Panc1 (cell line): ENCODE measurements around the gene CALCOCO2. TPM values are rescaled to one million over a fixed set of nuclear protein-coding genes. Genes with fewer than 3 reads are reported as not detected.

ENCODE experiments used
- ATAC-seq: fragments of 200-7000 bp; cut with Tn5 transposase; 2 replicates; pipeline ENCODE4 v1.9.1; 2020; ENCODE audit warnings: mild to moderate bottlenecking, moderate library complexity
- BruUV-seq: library from RNA; stranded (reverse); fragments of 400-500 nt; replicated peaks from 2 replicates; lab custom pipeline; 2021; lab: Mats Ljungman, UMichigan
- CTCF ChIA-PET: fragments of 300-600 bp; sonication (Branson Sonifier 250); formaldehyde crosslinking; loops from one replicate; lab custom pipeline; 2022; ENCODE audit warnings: antibody characterized with exemption; lab: Charles Lee
- POLR2A ChIA-PET: fragments of 300-600 bp; sonication (Branson Sonifier 250); formaldehyde crosslinking; loops from one replicate; lab custom pipeline; 2022; ENCODE audit warnings: antibody characterized with exemption; lab: Charles Lee
- DNase-seq: peaks from one replicate; pipeline ENCODE4 v3.0.0-alpha.2; 2010; ENCODE audit warnings: low read depth, low spot score
- H3K27ac ChIP-seq: 2 replicates; pipeline ENCODE4 v1.5.1; 2011; ENCODE audit warnings: mild to moderate bottlenecking, low read length, inconsistent platforms
- H3K27me3 ChIP-seq: fragments of 200-500 bp; sonication (Bioruptor generic); 2 replicates; pipeline ENCODE4 v1.6.0; 2014; ENCODE audit warnings: low read length, inconsistent platforms; ENCODE audit not compliant: control insufficient read depth, insufficient read depth
- H3K36me3 ChIP-seq: fragments of 200-500 bp; sonication (Bioruptor generic); 2 replicates; pipeline ENCODE4 v1.5.1; 2014; ENCODE audit warnings: inconsistent platforms, mild to moderate bottlenecking, low read length, moderate library complexity; ENCODE audit not compliant: control insufficient read depth, insufficient read depth
- H3K4me1 ChIP-seq: 2 replicates; pipeline ENCODE4 v1.5.1; 2011; ENCODE audit warnings: inconsistent platforms, mild to moderate bottlenecking, low read length, moderate library complexity; ENCODE audit not compliant: control insufficient read depth, insufficient read depth
- H3K4me3 ChIP-seq, 2 experiments: 2 replicates each; pipeline ENCODE4 v1.5.1; 2011 to 2012; ENCODE audit warnings: low read depth in 2 of 2, low read length in 2 of 2, mild to moderate bottlenecking in 2 of 2, inconsistent platforms in 1 of 2, moderate library complexity in 1 of 2
- H3K9me3 ChIP-seq: fragments of 200-500 bp; sonication (Bioruptor generic); 2 replicates; pipeline ENCODE4 v1.5.1; 2014; ENCODE audit warnings: low read depth, mild to moderate bottlenecking, inconsistent platforms, low read length, moderate library complexity; ENCODE audit not compliant: control insufficient read depth, insufficient read depth
- CTCF ChIP-seq: fragments of 450-650 bp; IDR thresholded peaks from 2 replicates; pipeline ENCODE4 v1.5.1; 2017; ENCODE audit warnings: mild to moderate bottlenecking
- POLR2AphosphoS5 ChIP-seq: IDR thresholded peaks from 2 replicates; pipeline ENCODE4 v1.6.1; 2012; ENCODE audit warnings: mild to moderate bottlenecking, low read depth, low read length, moderate library complexity
- SIN3A ChIP-seq: IDR thresholded peaks from 2 replicates; pipeline ENCODE4 v1.6.1; 2012; ENCODE audit warnings: low read depth, mild to moderate bottlenecking, low read length, moderate library complexity, borderline replicate concordance; ENCODE audit not compliant: insufficient read depth
- TCF7L2 ChIP-seq: IDR thresholded peaks from 2 replicates; pipeline ENCODE4 v1.6.1; 2011; ENCODE audit warnings: mild to moderate bottlenecking, low read depth, low read length, inconsistent platforms
- in situ Hi-C: cut with HindIII; loops from 2 replicates; pipeline ENCODE4 v1.10.0; 2016; ENCODE audit warnings: low sequenced_read_pairs, low pct_unique_long_range_greater_than_20kb
- intact Hi-C: fragments of 100-400 bp; cut with micrococcal nuclease; formaldehyde crosslinking; loops from one replicate; pipeline ENCODE4 v1.10.0; 2022; ENCODE audit not compliant: unreplicated experiment
- total RNA-seq: library from RNA; stranded (reverse); gene quantifications from one replicate; pipeline ENCODE4 v1.2.1, GENCODE V29; 2021; ENCODE audit not compliant: unreplicated experiment
- TF ChIP-seq, protein P1 (sequence below), 2 experiments: IDR thresholded peaks; 2 replicates each; pipeline ENCODE4 v1.6.1; 2011 to 2012; ENCODE audit warnings: low read depth in 2 of 2, control low read depth in 1 of 2, low read length in 1 of 2, mild to moderate bottlenecking in 1 of 2, moderate library complexity in 1 of 2; ENCODE audit not compliant: insufficient read depth in 1 of 2

The CALCOCO2 gene
- total RNA-seq, 1 experiment from 2014 or later, result 282 TPM

- no peak overlapping the region for H3K4me3 ChIP-seq
- no TSS peak for BruUV-seq
- DNase-seq (no peak), ATAC-seq (no peak)
- intact Hi-C loops, result no loop called here
- no peaks in the 10 kb centered on the region for H3K9me3 ChIP-seq
- in situ Hi-C loops, result loop anchor here (10.0 kb wide), 1 partner anchor 68 kb away; the partner anchor contains the start of gene TTLL6
- POLR2A ChIA-PET, result interaction anchor here (0.6 kb wide), 1 partner anchor 50 kb away, joined by 19 read pairs; no protein-coding TSS in a partner anchor
- H3K36me3 ChIP-seq, result no peaks in the 10 kb centered on the region
- no peaks in the 10 kb centered on the region for H3K27me3 ChIP-seq
- TF ChIP-seq, protein P1, sequence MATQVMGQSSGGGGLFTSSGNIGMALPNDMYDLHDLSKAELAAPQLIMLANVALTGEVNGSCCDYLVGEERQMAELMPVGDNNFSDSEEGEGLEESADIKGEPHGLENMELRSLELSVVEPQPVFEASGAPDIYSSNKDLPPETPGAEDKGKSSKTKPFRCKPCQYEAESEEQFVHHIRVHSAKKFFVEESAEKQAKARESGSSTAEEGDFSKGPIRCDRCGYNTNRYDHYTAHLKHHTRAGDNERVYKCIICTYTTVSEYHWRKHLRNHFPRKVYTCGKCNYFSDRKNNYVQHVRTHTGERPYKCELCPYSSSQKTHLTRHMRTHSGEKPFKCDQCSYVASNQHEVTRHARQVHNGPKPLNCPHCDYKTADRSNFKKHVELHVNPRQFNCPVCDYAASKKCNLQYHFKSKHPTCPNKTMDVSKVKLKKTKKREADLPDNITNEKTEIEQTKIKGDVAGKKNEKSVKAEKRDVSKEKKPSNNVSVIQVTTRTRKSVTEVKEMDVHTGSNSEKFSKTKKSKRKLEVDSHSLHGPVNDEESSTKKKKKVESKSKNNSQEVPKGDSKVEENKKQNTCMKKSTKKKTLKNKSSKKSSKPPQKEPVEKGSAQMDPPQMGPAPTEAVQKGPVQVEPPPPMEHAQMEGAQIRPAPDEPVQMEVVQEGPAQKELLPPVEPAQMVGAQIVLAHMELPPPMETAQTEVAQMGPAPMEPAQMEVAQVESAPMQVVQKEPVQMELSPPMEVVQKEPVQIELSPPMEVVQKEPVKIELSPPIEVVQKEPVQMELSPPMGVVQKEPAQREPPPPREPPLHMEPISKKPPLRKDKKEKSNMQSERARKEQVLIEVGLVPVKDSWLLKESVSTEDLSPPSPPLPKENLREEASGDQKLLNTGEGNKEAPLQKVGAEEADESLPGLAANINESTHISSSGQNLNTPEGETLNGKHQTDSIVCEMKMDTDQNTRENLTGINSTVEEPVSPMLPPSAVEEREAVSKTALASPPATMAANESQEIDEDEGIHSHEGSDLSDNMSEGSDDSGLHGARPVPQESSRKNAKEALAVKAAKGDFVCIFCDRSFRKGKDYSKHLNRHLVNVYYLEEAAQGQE (IDR thresholded peaks at IDR 0.05; ENCODE audit: insufficient read depth in 1 of 2, low read depth in 2 of 2, low read length in 1 of 2), result no peak
- TF ChIP-seq TCF7L2, result no peak
- TF ChIP-seq CTCF, result no peak
- no peak for TF ChIP-seq SIN3A
- no peak for TF ChIP-seq POLR2AphosphoS5
- CTCF ChIA-PET, result interaction anchor here (0.7 to 2.2 kb wide), 6 partner anchors 9 to 159 kb away, joined by 3 to 14 read pairs (median 6); no protein-coding TSS in a partner anchor
- no peak overlapping the region for H3K27ac ChIP-seq
- H3K4me1 ChIP-seq, result no peaks in the 10 kb centered on the region
These were observed 52.3 kb downstream of the CALCOCO2 start for GRCh38 chr17:48883171-48883570.

DNA sequence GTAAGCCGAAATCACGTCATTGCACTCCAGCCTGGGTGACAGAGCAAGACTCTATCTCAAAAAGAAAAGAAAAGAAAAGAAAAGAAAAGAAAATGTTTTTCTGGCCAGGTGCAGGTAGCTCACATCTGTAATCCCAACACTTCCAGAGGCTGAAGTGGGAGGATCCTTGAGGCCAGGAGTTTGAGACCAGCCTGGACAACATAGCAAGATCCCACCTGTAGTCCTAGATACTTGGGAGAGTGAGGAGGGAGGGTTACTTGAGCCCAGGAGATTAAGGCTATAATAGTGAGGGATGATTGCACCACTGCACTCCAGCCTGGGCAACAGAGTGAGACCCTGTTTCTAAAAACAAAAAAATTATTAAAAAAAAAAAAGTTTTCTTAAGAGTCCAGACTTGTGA, 59.3 kb downstream of the CALCOCO2 start:
- peaks cover 10% of the 10 kb centered on the region for H3K36me3 ChIP-seq
- H3K27ac ChIP-seq, result no peak overlapping the region
- ChIA-PET CTCF (interaction anchor here (2.3 kb wide), 1 partner anchor 11 kb away, joined by 17 read pairs; no protein-coding TSS in a partner anchor), POLR2A (no interaction called here)
- BruUV-seq, result no TSS peak
- H3K4me1 ChIP-seq, result peaks cover 18% of the 10 kb centered on the region
- TF ChIP-seq POLR2AphosphoS5 (no peak), CTCF (no peak), TCF7L2 (no peak), SIN3A (no peak)
- TF ChIP-seq, protein P1 (IDR thresholded peaks at IDR 0.05; ENCODE audit: insufficient read depth in 1 of 2, low read depth in 2 of 2, low read length in 1 of 2), result no peak
- H3K27me3 ChIP-seq, result no peaks in the 10 kb centered on the region
- no peak for ATAC-seq
- DNase-seq, result no peak
- in situ Hi-C loops (no loop called here), intact Hi-C loops (no loop called here)
- H3K4me3 ChIP-seq, result no peak overlapping the region
- no peaks in the 10 kb centered on the region for H3K9me3 ChIP-seq
